H1 (cell line): ENCODE data around the gene HMG20A. TPM values are rescaled to one million over a fixed set of nuclear protein-coding genes. Genes with fewer than 3 reads are reported as not detected.

Source experiments
- BCL11A ChIP-seq, 2 experiments: IDR thresholded peaks; one replicate each; pipeline ENCODE4 v1.6.1; 2011; ENCODE audit warnings: low read depth in 2 of 2, low read length in 2 of 2, mild to moderate bottlenecking in 2 of 2
- CHD7 ChIP-seq: fragments of 300-600 bp; sonication (generic); IDR thresholded peaks from 2 replicates; pipeline ENCODE4 v1.7.1; 2012; ENCODE audit warnings: low read length, moderate library complexity, mild to moderate bottlenecking, inconsistent platforms; ENCODE audit not compliant: insufficient replicate concordance
- CREB1 ChIP-seq: IDR thresholded peaks from 2 replicates; pipeline ENCODE4 v1.6.1; 2012; ENCODE audit warnings: inconsistent platforms
- GTF2F1 ChIP-seq: IDR thresholded peaks from 2 replicates; pipeline ENCODE4 v1.6.1; 2012; ENCODE audit warnings: low read depth, low read length, improper control_type of control experiment, borderline replicate concordance
- JUND ChIP-seq: IDR thresholded peaks from 2 replicates; pipeline ENCODE4 v1.6.1; 2011; ENCODE audit warnings: mild to moderate bottlenecking, improper control_type of control experiment, low read length
- POU5F1 ChIP-seq: IDR thresholded peaks from 2 replicates; pipeline ENCODE4 v1.6.1; 2011; ENCODE audit warnings: low read depth, mild to moderate bottlenecking, low read length, moderate library complexity
- SRF ChIP-seq: IDR thresholded peaks from 2 replicates; pipeline ENCODE4 v1.6.1; 2011; ENCODE audit warnings: mild to moderate bottlenecking, low read depth, low read length, moderate library complexity
- polyA plus RNA-seq, 7 experiments: library from polyadenylated mRNA; depleted of rRNA in 3 of 7; stranded (reverse) in 5 of 7; unstranded in 2 of 7; fragments of >200 nt in 5 of 7; fragments of 200-250 nt in 2 of 7; gene quantifications; 1 replicate in 5 of 7; 2 replicates in 1 of 7; 4 replicates in 1 of 7; pipeline versions ENCODE4 v1.2.1 to v1.2.3, GENCODE V29; 2011 to 2013; ENCODE audit warnings: missing spikeins in 2 of 7, mixed read lengths in 2 of 7
- total RNA-seq: library from RNA; stranded (reverse); fragmentation: NEBNext Ultra II Directional; extraction: Animal tissue kit (Norgen Biotek cat#: 25700); gene quantifications from 2 replicates; pipeline ENCODE4 v1.2.1, GENCODE V29; 2021

The HMG20A gene
- total and polyA plus RNA-seq, 2 of the 8 experiments (the other 6 are each of a cell fraction or from before 2014, with no cell fraction given), result 52.1 to 59.7 TPM

DNA sequence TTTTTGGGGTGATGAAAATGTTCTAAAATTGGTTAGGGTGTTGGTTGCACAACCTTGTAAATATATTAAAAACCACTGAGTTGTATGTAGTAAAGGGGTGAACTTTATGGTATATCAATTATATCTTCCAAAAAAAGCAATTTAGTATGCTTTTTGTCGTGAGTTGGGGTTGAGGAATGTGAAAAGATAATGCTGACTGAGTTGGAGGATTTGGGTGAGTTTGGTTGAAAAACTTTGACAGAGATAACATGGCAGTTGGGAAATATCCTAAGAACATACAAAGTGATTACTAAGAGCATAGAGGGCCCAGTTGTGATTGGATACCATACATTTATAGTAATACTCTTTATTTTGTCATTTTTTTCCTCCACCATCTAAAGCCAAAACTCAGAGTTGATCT lies 33.6 kb downstream of the HMG20A start (continued):
- TF ChIP-seq CHD7 (no peak), BCL11A (IDR thresholded peaks at IDR 0.05; ENCODE audit: low read depth in 2 of 2, low read length in 2 of 2) (no peak), CREB1 (no peak), JUND (no peak), POU5F1 (no peak), GTF2F1 (no peak), SRF (no peak)
- TF ChIP-seq, all 59 proteins: peak for 0
